ENCODE measurements around the gene GOPC.

GOPC gene

GRCh38 chr6:117564681-117565080, 37.6 kb downstream of the GOPC start:
- peaks cover 1% of the 10 kb centered on the region for H3K36me3 Mint-ChIP-seq
- no peak overlapping the region for H3K27ac Mint-ChIP-seq
- no peak overlapping the region for H3K4me3 Mint-ChIP-seq
- no peaks in the 10 kb centered on the region for H3K9me3 Mint-ChIP-seq
- no peaks in the 10 kb centered on the region for H3K27me3 Mint-ChIP-seq
- no peaks in the 10 kb centered on the region for H3K4me1 Mint-ChIP-seq

- Mint-ChIP-seq H3K9me3 (no peaks in the 10 kb centered on the region), H3K4me1 (no peaks in the 10 kb centered on the region), H3K4me3 (no peak overlapping the region), H3K27me3 (no peaks in the 10 kb centered on the region), H3K27ac (no peak overlapping the region), H3K36me3 (peaks cover 1% of the 10 kb centered on the region)
These were observed 41.2 kb downstream of the GOPC start for GRCh38 chr6:117561128-117561527.

GRCh38 chr6:117559299-117559698, 43.0 kb downstream of the GOPC start:
- Mint-ChIP-seq H3K36me3 (peaks cover 1% of the 10 kb centered on the region), H3K27me3 (no peaks in the 10 kb centered on the region), H3K4me1 (no peaks in the 10 kb centered on the region), H3K27ac (peak overlapping the region; percentile 42), H3K4me3 (no peak overlapping the region), H3K9me3 (no peaks in the 10 kb centered on the region)

- no peaks in the 10 kb centered on the region for H3K9me3 Mint-ChIP-seq
- no peak overlapping the region for H3K4me3 Mint-ChIP-seq
- H3K27ac Mint-ChIP-seq: peak overlapping the region; percentile 42
- peaks cover 1% of the 10 kb centered on the region for H3K36me3 Mint-ChIP-seq
- H3K27me3 Mint-ChIP-seq: no peaks in the 10 kb centered on the region
- no peaks in the 10 kb centered on the region for H3K4me1 Mint-ChIP-seq
These were observed 43.5 kb downstream of the GOPC start for GRCh38 chr6:117558818-117559217.

GRCh38 chr6:117557951-117558350, 44.4 kb downstream of the GOPC start:
- no peak overlapping the region for H3K4me3 Mint-ChIP-seq
- H3K27ac Mint-ChIP-seq: no peak overlapping the region
- H3K27me3 Mint-ChIP-seq: no peaks in the 10 kb centered on the region
- no peaks in the 10 kb centered on the region for H3K9me3 Mint-ChIP-seq
- no peaks in the 10 kb centered on the region for H3K4me1 Mint-ChIP-seq
- peaks cover under 1% of the 10 kb centered on the region for H3K36me3 Mint-ChIP-seq

- H3K27me3 Mint-ChIP-seq: no peaks in the 10 kb centered on the region
These were observed 46.3 kb downstream of the GOPC start for GRCh38 chr6:117555882-117556498.

GRCh38 chr6:117555262-117555849, 47.0 kb downstream of the GOPC start:
- Mint-ChIP-seq H3K27ac (no peak overlapping the region), H3K4me1 (peaks cover 8% of the 10 kb centered on the region), H3K9me3 (no peaks in the 10 kb centered on the region), H3K27me3 (no peaks in the 10 kb centered on the region), H3K4me3 (no peak overlapping the region), H3K36me3 (no peaks in the 10 kb centered on the region)

More at GRCh38 chr6:117555882-117556498, 46.3 kb downstream of the GOPC start:
- Mint-ChIP-seq H3K4me1 (peaks cover 2% of the 10 kb centered on the region), H3K9me3 (no peaks in the 10 kb centered on the region), H3K4me3 (no peak overlapping the region), H3K27ac (no peak overlapping the region), H3K36me3 (no peaks in the 10 kb centered on the region)

GRCh38 chr6:117553142-117553541, 49.2 kb downstream of the GOPC start:
- Mint-ChIP-seq H3K4me1 (peaks cover 30% of the 10 kb centered on the region), H3K27ac (no peak overlapping the region), H3K4me3 (no peak overlapping the region), H3K36me3 (no peaks in the 10 kb centered on the region), H3K9me3 (no peaks in the 10 kb centered on the region), H3K27me3 (no peaks in the 10 kb centered on the region)

GRCh38 chr6:117552618-117553017, 49.7 kb downstream of the GOPC start:
- Mint-ChIP-seq H3K4me3 (no peak overlapping the region), H3K27ac (no peak overlapping the region), H3K4me1 (peaks cover 31% of the 10 kb centered on the region), H3K36me3 (no peaks in the 10 kb centered on the region), H3K9me3 (no peaks in the 10 kb centered on the region), H3K27me3 (no peaks in the 10 kb centered on the region)

GRCh38 chr6:117550618-117551242, 51.6 kb downstream of the GOPC start:
- peaks cover 43% of the 10 kb centered on the region for H3K4me1 Mint-ChIP-seq
- H3K9me3 Mint-ChIP-seq: no peaks in the 10 kb centered on the region
- H3K27ac Mint-ChIP-seq: no peak overlapping the region
- H3K27me3 Mint-ChIP-seq: no peaks in the 10 kb centered on the region
- no peak overlapping the region for H3K4me3 Mint-ChIP-seq
- H3K36me3 Mint-ChIP-seq: no peaks in the 10 kb centered on the region

GRCh38 chr6:117550078-117550600, 52.2 kb downstream of the GOPC start:
- Mint-ChIP-seq H3K4me1 (peaks cover 43% of the 10 kb centered on the region), H3K27me3 (no peaks in the 10 kb centered on the region), H3K36me3 (no peaks in the 10 kb centered on the region), H3K4me3 (no peak overlapping the region), H3K27ac (no peak overlapping the region), H3K9me3 (no peaks in the 10 kb centered on the region)

GRCh38 chr6:117549611-117550010, 52.7 kb downstream of the GOPC start:
- no peak overlapping the region for H3K27ac Mint-ChIP-seq
- no peaks in the 10 kb centered on the region for H3K9me3 Mint-ChIP-seq
- peaks cover 43% of the 10 kb centered on the region for H3K4me1 Mint-ChIP-seq
- peak overlapping the region; percentile 75 for H3K4me3 Mint-ChIP-seq
- H3K27me3 Mint-ChIP-seq: no peaks in the 10 kb centered on the region
- H3K36me3 Mint-ChIP-seq: no peaks in the 10 kb centered on the region

- H3K4me1 Mint-ChIP-seq: peaks cover 43% of the 10 kb centered on the region
- no peaks in the 10 kb centered on the region for H3K36me3 Mint-ChIP-seq
- no peaks in the 10 kb centered on the region for H3K27me3 Mint-ChIP-seq
- H3K27ac Mint-ChIP-seq: peak overlapping the region; percentile 60
- peak overlapping the region; percentile 75 for H3K4me3 Mint-ChIP-seq
- no peaks in the 10 kb centered on the region for H3K9me3 Mint-ChIP-seq
These were observed 53.5 kb downstream of the GOPC start for GRCh38 chr6:117548797-117549301.

- H3K27ac Mint-ChIP-seq: peak overlapping the region; percentile 53
- H3K4me3 Mint-ChIP-seq: peak overlapping the region; percentile 75
These were observed 54.4 kb downstream of the GOPC start for GRCh38 chr6:117547688-117548621.

GRCh38 chr6:117546674-117547073, 55.6 kb downstream of the GOPC start:
- Mint-ChIP-seq H3K9me3 (no peaks in the 10 kb centered on the region), H3K27ac (peak overlapping the region; percentile 1), H3K27me3 (no peaks in the 10 kb centered on the region), H3K36me3 (no peaks in the 10 kb centered on the region), H3K4me1 (peaks cover 43% of the 10 kb centered on the region), H3K4me3 (peak overlapping the region; percentile 13)

More at GRCh38 chr6:117547688-117548621, 54.4 kb downstream of the GOPC start:
- Mint-ChIP-seq H3K27me3 (no peaks in the 10 kb centered on the region), H3K9me3 (no peaks in the 10 kb centered on the region), H3K4me1 (peaks cover 43% of the 10 kb centered on the region), H3K36me3 (no peaks in the 10 kb centered on the region)
